ENCODE results near the gene TTLL1. TPM values are rescaled to one million over a fixed set of nuclear protein-coding genes. Genes with fewer than 3 reads are reported as not detected.
"Not testable (repeated sequence)": the region's sequence is repeated elsewhere in the genome, so short reads cannot be mapped to it uniquely, and the experiment has no call there.

TTLL1 gene
- total and polyA plus RNA-seq, 7 donors, result 2.4 to 6.4 (median 4.3) TPM

GRCh38 chr22:43106302-43106701 is 17.1 kb upstream of the TTLL1 start:
- Histone ChIP-seq H3K4me3 (no peak overlapping the region), H3K27me3 (peaks cover 9 to 23% (median 16%) of the 10 kb centered on the region in 3 donors), H3K27ac (no peak overlapping the region), H3K4me1 (peaks cover 0 to 18% (median 14%) of the 10 kb centered on the region in 4 donors), H3K9me3 (no peaks in the 10 kb centered on the region), H3K36me3 (no peaks in the 10 kb centered on the region)
- intact Hi-C loops (cut with DNase I), result no loop called here
- no peak for DNase-seq
- TF ChIP-seq CTCF (IDR thresholded peaks at IDR 0.05) (no peak), EP300 (IDR thresholded peaks at IDR 0.05) (no peak), POLR2A (IDR thresholded peaks at IDR 0.05) (no peak), POLR2AphosphoS5 (IDR thresholded peaks at IDR 0.05) (no peak)
- WGBS, 2 donors, result 94 to 95% methylated on average over 8 of the region's 8 CpGs

DNA sequence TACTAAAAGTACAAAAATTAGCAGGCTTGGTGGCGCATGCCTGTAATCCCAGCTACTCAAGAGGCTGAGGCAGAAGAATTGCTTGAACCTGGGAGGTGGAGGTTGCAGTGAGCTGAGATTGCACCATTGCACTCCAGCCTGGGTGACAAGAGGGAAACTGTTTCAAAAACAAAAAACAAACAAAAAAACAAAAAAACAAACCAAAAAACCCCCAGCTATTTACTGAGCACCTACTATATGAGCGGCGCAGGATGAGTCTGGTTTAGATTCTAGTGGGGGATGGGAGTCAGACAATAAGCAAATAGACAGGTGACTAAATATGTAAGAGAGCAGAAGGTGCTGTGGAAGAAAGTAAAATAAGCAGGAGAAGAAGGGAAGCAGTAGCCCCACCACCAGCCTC is 15.8 kb upstream of the TTLL1 start:
- H3K36me3 ChIP-seq; DNase-seq; H3K27ac ChIP-seq; H3K4me1 ChIP-seq; H3K4me3 ChIP-seq; H3K27me3 ChIP-seq; H3K9me3 ChIP-seq; intact Hi-C loops (cut with DNase I): not testable (repeated sequence)
- 94% methylated on average over 3 of the region's 3 CpGs for WGBS, 2 donors

DNA sequence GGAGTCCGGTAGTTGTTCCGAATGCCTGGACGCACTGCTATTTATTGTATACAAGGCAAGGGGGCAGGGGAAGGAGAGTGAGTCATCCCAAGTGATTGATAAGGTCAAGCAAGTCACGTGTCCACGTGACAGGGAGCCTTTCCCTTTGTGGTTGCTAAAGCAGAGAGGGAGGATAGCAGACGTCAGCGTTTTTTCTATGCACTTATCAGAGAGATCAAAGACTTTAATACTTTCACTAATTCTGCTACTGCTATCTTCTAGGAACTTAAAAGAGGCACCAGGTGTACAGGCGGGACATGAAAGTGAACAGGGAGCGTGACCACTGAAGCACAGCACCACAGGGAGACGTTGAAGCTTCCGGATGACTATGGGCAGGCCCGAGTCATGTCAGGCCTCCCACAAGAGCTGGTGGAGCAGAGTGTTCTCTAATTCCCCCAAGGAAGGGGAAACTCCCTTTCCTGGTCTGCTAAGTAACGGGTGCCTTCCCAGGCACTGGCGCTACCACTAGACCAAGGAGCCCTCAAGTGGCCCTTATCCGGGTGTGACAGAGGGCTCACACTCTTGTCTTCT is 14.9 kb upstream of the TTLL1 start:
- H3K36me3 ChIP-seq; H3K9me3 ChIP-seq; H3K4me3 ChIP-seq; H3K4me1 ChIP-seq; DNase-seq; H3K27ac ChIP-seq; H3K27me3 ChIP-seq; intact Hi-C loops (cut with DNase I): not testable (repeated sequence)
- 17 to 53% methylated on average over 15 of the region's 15 CpGs for WGBS, 2 donors

- no peak for DNase-seq
- Histone ChIP-seq H3K4me3 (no peak overlapping the region), H3K9me3 (no peaks in the 10 kb centered on the region), H3K27ac (no peak overlapping the region), H3K4me1 (no peaks in the 10 kb centered on the region), H3K27me3 (no peaks in the 10 kb centered on the region), H3K36me3 (no peaks in the 10 kb centered on the region)
- WGBS, 2 donors, result 84 to 93% methylated on average over 7 of the region's 7 CpGs
- intact Hi-C loops (cut with DNase I), result no loop called here
- TF ChIP-seq EP300 (IDR thresholded peaks at IDR 0.05) (no peak), POLR2AphosphoS5 (IDR thresholded peaks at IDR 0.05) (no peak), POLR2A (IDR thresholded peaks at IDR 0.05) (no peak), CTCF (IDR thresholded peaks at IDR 0.05) (no peak)
Observed at GRCh38 chr22:43101306-43101705, 12.1 kb upstream of the TTLL1 start.

DNA sequence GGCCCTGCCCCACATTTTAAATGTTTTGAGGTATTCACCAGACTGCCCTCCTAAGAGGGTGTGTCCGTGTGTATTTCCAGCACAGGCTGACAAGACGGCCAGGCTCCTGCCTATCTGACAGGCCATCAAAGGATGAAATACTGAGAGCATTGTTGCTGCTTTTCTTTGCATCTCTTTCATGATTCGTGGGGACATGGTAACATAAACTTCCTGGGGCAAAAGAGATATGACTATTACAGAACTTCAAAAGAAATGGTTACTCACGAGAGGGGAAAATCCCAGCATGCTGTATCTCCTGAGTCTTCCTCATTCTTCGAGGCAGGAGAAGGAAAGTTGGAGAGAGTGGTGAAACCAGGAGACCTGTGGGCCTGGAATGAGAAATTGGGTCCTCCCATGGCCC is 11.0 kb upstream of the TTLL1 start:
- Histone ChIP-seq H3K36me3 (no peaks in the 10 kb centered on the region), H3K27me3 (no peaks in the 10 kb centered on the region), H3K27ac (no peak overlapping the region), H3K4me3 (no peak overlapping the region), H3K9me3 (no peaks in the 10 kb centered on the region), H3K4me1 (no peaks in the 10 kb centered on the region)
- 15 to 47% methylated on average over 5 of the region's 5 CpGs for WGBS, 2 donors
- no peak for DNase-seq
- TF ChIP-seq POLR2A (IDR thresholded peaks at IDR 0.05) (no peak), CTCF (IDR thresholded peaks at IDR 0.05) (no peak), POLR2AphosphoS5 (IDR thresholded peaks at IDR 0.05) (no peak), EP300 (IDR thresholded peaks at IDR 0.05) (no peak)
- intact Hi-C loops (cut with DNase I), result no loop called here

GRCh38 chr22:43099095-43099494 is 9.9 kb upstream of the TTLL1 start:
- no peak for DNase-seq
- no peaks in the 10 kb centered on the region for H3K9me3 ChIP-seq
- 94 to 95% methylated on average over 4 of the region's 4 CpGs for WGBS, 2 donors
- no peaks in the 10 kb centered on the region for H3K4me1 ChIP-seq
- intact Hi-C loops (cut with DNase I), result no loop called here
- no peaks in the 10 kb centered on the region for H3K36me3 ChIP-seq
- no peak overlapping the region for H3K27ac ChIP-seq
- TF ChIP-seq EP300 (IDR thresholded peaks at IDR 0.05) (no peak), POLR2A (IDR thresholded peaks at IDR 0.05) (no peak), POLR2AphosphoS5 (IDR thresholded peaks at IDR 0.05) (no peak), CTCF (IDR thresholded peaks at IDR 0.05) (no peak)
- no peaks in the 10 kb centered on the region for H3K27me3 ChIP-seq
- no peak overlapping the region for H3K4me3 ChIP-seq

All from sigmoid colon (tissue), 7 donors.